ENCODE results near the gene SGCA. TPM values are rescaled to one million over a fixed set of nuclear protein-coding genes. Genes with fewer than 3 reads are reported as not detected.

Gene SGCA
- total and polyA plus RNA-seq, 2 of the 13 experiments (the other 11 are each of a cell fraction or from before 2014, with no cell fraction given) = not detected

DNA sequence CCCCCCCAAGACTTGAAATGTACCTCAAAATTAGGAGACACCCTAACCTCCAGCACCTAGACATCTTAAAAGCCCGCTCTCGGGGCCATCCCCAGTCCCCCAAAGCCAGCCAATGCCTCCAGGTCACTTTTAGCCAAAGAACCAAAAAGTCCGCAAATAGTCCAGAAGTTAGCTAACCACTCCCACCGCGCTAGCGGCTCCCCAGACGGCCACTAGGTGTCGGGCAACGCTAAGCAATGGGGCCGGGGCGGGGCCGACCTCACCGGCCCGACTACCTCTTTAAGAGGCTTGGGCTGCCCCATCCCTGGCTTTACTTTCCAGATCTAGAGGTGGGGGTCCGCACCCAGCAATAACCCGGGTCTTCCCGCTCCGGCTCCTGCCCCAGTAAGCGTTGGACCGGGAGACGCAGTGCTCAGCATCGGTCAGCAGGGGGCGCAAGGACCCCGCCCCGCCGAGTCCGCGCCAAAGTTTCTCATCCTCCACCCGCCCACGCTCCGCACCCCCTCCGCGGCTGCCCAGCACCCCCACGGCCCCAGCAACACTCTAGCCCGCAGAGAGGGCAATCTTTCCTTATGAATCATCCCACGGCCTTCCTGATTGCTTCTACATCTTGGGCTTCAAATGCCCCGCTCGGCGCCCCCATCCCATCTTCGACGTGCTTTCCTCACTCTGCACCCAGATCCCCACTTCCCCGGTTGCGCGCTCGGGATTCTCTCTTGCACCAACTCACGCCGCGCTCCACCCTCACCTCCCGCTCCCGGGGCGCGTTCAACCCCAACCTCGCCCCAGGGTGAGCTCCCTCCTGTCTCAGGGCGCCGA lies 34.9 kb downstream of the SGCA start (continued):
- TF ChIP-seq, protein P1, sequence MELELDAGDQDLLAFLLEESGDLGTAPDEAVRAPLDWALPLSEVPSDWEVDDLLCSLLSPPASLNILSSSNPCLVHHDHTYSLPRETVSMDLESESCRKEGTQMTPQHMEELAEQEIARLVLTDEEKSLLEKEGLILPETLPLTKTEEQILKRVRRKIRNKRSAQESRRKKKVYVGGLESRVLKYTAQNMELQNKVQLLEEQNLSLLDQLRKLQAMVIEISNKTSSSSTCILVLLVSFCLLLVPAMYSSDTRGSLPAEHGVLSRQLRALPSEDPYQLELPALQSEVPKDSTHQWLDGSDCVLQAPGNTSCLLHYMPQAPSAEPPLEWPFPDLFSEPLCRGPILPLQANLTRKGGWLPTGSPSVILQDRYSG (CRISPR knock-in tag; IDR thresholded peaks at IDR 0.05) = no peak
- no peak for TF ChIP-seq MZF1 (CRISPR knock-in tag; IDR thresholded peaks at IDR 0.05; ENCODE audit: borderline replicate concordance)
- TF ChIP-seq PHB2 (IDR thresholded peaks at IDR 0.05; ENCODE audit: partially characterized antibody) = no peak
- TF ChIP-seq THAP11 (CRISPR knock-in tag; IDR thresholded peaks at IDR 0.05) = 0 out of 2 replicates have a peak, but pooled peaks have one; percentile 13
- TF ChIP-seq SATB2 (CRISPR knock-in tag; IDR thresholded peaks at IDR 0.05) = no peak
- peak; percentile 89 for TF ChIP-seq KDM5B (CRISPR knock-in tag; IDR thresholded peaks at IDR 0.05; ENCODE audit: borderline replicate concordance)
- no peak for TF ChIP-seq ZBTB20 (CRISPR knock-in tag; IDR thresholded peaks at IDR 0.05; ENCODE audit: borderline replicate concordance, low read depth)
- peak; percentile 88 for TF ChIP-seq U2AF1 (optimal IDR thresholded peaks at IDR 0.05; ENCODE audit: low read depth, low read length)
- TF ChIP-seq PHF21A (CRISPR knock-in tag; IDR thresholded peaks at IDR 0.05) = peak; percentile 40; the same call in 1 of the 2 replicates
- TF ChIP-seq, protein P2, sequence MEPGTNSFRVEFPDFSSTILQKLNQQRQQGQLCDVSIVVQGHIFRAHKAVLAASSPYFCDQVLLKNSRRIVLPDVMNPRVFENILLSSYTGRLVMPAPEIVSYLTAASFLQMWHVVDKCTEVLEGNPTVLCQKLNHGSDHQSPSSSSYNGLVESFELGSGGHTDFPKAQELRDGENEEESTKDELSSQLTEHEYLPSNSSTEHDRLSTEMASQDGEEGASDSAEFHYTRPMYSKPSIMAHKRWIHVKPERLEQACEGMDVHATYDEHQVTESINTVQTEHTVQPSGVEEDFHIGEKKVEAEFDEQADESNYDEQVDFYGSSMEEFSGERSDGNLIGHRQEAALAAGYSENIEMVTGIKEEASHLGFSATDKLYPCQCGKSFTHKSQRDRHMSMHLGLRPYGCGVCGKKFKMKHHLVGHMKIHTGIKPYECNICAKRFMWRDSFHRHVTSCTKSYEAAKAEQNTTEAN (CRISPR knock-in tag; conservative IDR thresholded peaks at IDR 0.05) = 0 out of 2 replicates have a peak, but pooled peaks have one; percentile 43
- TF ChIP-seq, protein P3, sequence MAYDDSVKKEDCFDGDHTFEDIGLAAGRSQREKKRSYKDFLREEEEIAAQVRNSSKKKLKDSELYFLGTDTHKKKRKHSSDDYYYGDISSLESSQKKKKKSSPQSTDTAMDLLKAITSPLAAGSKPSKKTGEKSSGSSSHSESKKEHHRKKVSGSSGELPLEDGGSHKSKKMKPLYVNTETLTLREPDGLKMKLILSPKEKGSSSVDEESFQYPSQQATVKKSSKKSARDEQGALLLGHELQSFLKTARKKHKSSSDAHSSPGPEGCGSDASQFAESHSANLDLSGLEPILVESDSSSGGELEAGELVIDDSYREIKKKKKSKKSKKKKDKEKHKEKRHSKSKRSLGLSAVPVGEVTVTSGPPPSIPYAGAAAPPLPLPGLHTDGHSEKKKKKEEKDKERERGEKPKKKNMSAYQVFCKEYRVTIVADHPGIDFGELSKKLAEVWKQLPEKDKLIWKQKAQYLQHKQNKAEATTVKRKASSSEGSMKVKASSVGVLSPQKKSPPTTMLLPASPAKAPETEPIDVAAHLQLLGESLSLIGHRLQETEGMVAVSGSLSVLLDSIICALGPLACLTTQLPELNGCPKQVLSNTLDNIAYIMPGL (CRISPR knock-in tag; IDR thresholded peaks at IDR 0.05; ENCODE audit: borderline replicate concordance in 1 of 2, low read depth in 1 of 2) = peak; percentile 76 to 88; a peak in 3 of 4 replicates
- TF ChIP-seq ZKSCAN8 (CRISPR knock-in tag; IDR thresholded peaks at IDR 0.05; ENCODE audit: borderline replicate concordance) = no peak
- TF ChIP-seq, protein P4, sequence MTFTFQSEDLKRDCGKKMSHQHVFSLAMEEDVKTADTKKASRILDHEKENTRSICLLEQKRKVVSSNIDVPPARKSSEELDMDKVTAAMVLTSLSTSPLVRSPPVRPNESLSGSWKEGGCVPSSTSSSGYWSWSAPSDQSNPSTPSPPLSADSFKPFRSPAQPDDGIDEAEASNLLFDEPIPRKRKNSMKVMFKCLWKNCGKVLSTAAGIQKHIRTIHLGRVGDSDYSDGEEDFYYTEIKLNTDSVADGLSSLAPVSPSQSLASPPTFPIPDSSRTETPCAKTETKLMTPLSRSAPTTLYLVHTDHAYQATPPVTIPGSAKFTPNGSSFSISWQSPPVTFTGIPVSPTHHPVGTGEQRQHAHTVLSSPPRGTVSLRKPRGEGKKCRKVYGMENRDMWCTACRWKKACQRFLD (CRISPR knock-in tag; IDR thresholded peaks at IDR 0.05; ENCODE audit: borderline replicate concordance) = no peak
- TF ChIP-seq ERF (CRISPR knock-in tag; IDR thresholded peaks at IDR 0.05) = no peak; the same call in 1 of the 2 replicates
- TF ChIP-seq ZNF235 (CRISPR knock-in tag; IDR thresholded peaks at IDR 0.05; ENCODE audit: borderline replicate concordance) = peak; percentile 92
- TF ChIP-seq, protein P5, sequence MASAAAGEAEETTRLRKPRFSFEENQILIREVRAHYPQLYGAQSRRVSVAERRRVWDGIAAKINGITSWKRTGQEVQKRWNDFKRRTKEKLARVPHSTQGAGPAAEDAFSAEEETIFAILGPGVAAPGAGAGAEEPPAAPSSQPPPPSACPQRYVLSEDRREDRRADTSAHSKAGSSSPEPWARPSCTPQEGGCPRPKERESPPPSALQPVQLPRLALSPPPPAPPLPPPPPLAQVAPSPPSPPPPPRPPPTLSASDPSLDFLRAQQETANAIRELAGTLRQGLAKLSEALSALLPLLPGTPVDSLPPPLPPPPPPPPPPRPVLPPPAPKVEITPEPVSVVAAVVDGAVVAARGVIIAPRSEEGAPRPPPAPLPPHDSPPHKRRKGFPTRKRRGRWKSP (CRISPR knock-in tag; IDR thresholded peaks at IDR 0.05) = peak; percentile 79; the same call in 1 of the 2 replicates
- TF ChIP-seq NR2F6 (IDR thresholded peaks at IDR 0.05) = no peak
- no peak for TF ChIP-seq NR2F6 (CRISPR knock-in tag; IDR thresholded peaks at IDR 0.05)
- TF ChIP-seq ZNF264 (CRISPR knock-in tag; IDR thresholded peaks at IDR 0.05) = no peak
- TF ChIP-seq ZNF550 (CRISPR knock-in tag; IDR thresholded peaks at IDR 0.05; ENCODE audit: borderline replicate concordance) = no peak
- TF ChIP-seq RARG (CRISPR knock-in tag; IDR thresholded peaks at IDR 0.05; ENCODE audit: low read depth) = no peak
- TF ChIP-seq, protein P6, sequence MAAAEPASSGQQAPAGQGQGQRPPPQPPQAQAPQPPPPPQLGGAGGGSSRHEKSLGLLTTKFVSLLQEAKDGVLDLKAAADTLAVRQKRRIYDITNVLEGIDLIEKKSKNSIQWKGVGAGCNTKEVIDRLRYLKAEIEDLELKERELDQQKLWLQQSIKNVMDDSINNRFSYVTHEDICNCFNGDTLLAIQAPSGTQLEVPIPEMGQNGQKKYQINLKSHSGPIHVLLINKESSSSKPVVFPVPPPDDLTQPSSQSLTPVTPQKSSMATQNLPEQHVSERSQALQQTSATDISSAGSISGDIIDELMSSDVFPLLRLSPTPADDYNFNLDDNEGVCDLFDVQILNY (CRISPR knock-in tag; conservative IDR thresholded peaks at IDR 0.05) = no peak; the same call in 1 of the 2 replicates
